Measurements from ENCODE around the gene RARRES2. TPM values are rescaled to one million over a fixed set of nuclear protein-coding genes. Genes with fewer than 3 reads are reported as not detected.
A peak's percentile ranks its signal among the peaks of the same experiment; 100 is the strongest.

The RARRES2 gene
- total RNA-seq, 1 experiment from 2014 or later: 60.9 TPM

DNA sequence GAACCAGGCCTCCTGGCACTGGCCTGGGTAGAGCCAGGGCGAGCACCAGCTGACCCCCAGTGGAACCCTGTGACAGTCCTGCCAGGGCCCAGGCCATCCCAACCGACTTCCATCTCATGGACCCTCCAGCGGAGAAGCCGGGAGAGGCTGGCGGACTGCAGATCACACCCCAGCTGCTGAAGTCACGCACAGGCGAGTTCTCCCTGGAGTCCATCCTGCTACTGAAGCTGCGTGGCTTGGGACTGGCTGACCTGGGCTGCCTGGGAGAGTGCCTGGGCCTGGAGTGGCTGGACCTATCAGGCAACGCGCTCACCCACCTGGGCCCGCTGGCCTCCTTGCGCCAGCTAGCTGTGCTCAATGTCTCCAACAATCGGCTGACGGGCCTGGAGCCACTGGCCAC, 4.7 kb downstream of the RARRES2 start:
- H3K79me1 ChIP-seq (ENCODE audit: insufficient read depth, low read depth, low read length, poor library complexity, severe bottlenecking): no peaks in the 10 kb centered on the region
- peak overlapping the region in 2 of 3 experiments; percentile 91 to 99; a peak in 3 of 7 replicates for H3K27ac Mint-ChIP-seq
- H3K4me1 Mint-ChIP-seq: peaks cover 56 to 65% of the 10 kb centered on the region in 2 experiments
- no peaks in the 10 kb centered on the region for H3K9me3 ChIP-seq (ENCODE audit: control insufficient read depth, low read depth, low read length)
- H4K5ac ChIP-seq (ENCODE audit: insufficient read length, low read depth, low read length): no peak overlapping the region
- H3K4me2 ChIP-seq (ENCODE audit: insufficient read depth, insufficient read length, low read length): no peak overlapping the region
- no peak overlapping the region for H2BK5ac ChIP-seq (ENCODE audit: insufficient read length, low read length)
- H4K8ac ChIP-seq (replicated peaks; ENCODE audit: insufficient read length, low read depth, low read length): no peak overlapping the region
- no peak overlapping the region for H3K9ac ChIP-seq (ENCODE audit: extremely low read depth, insufficient read length, low read length)
- peaks cover 16% of the 10 kb centered on the region for H3K23me2 ChIP-seq (ENCODE audit: insufficient read length, low read depth, low read length, poor library complexity, severe bottlenecking)
- H3K9me3 Mint-ChIP-seq: no peaks in the 10 kb centered on the region
- no peak overlapping the region for H3K27ac ChIP-seq (ENCODE audit: insufficient read length, low read depth, low read length)
- no peak overlapping the region for H2BK20ac ChIP-seq (ENCODE audit: low read depth, low read length, poor library complexity, severe bottlenecking)
- H3K23ac ChIP-seq (ENCODE audit: insufficient read length, low read depth, low read length): no peak overlapping the region
- H3K27me3 ChIP-seq (ENCODE audit: insufficient read depth, low read length): no peaks in the 10 kb centered on the region
- no peak overlapping the region for H2AFZ ChIP-seq (ENCODE audit: low read length)
- no peak overlapping the region for H2BK15ac ChIP-seq (ENCODE audit: low read depth, low read length)
- peaks cover 25 to 36% (median 31%) of the 10 kb centered on the region in 3 experiments for H3K36me3 Mint-ChIP-seq (ENCODE audit: insufficient read depth in 1 of 3, low read depth in 3 of 3)
- TF ChIP-seq, protein P1, sequence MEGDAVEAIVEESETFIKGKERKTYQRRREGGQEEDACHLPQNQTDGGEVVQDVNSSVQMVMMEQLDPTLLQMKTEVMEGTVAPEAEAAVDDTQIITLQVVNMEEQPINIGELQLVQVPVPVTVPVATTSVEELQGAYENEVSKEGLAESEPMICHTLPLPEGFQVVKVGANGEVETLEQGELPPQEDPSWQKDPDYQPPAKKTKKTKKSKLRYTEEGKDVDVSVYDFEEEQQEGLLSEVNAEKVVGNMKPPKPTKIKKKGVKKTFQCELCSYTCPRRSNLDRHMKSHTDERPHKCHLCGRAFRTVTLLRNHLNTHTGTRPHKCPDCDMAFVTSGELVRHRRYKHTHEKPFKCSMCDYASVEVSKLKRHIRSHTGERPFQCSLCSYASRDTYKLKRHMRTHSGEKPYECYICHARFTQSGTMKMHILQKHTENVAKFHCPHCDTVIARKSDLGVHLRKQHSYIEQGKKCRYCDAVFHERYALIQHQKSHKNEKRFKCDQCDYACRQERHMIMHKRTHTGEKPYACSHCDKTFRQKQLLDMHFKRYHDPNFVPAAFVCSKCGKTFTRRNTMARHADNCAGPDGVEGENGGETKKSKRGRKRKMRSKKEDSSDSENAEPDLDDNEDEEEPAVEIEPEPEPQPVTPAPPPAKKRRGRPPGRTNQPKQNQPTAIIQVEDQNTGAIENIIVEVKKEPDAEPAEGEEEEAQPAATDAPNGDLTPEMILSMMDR (conservative IDR thresholded peaks at IDR 0.05): no peak
- H3K4me1 ChIP-seq (ENCODE audit: insufficient read depth, low read length): no peaks in the 10 kb centered on the region; the same call in 1 of the 2 replicates
- H3K14ac ChIP-seq (ENCODE audit: insufficient read depth, low read length): no peak overlapping the region
- no peak overlapping the region for H2BK120ac ChIP-seq (ENCODE audit: low read depth, low read length, poor library complexity, severe bottlenecking)
- no peak overlapping the region for H3K18ac ChIP-seq (ENCODE audit: insufficient read length, low read depth, low read length)
- H3T11ph ChIP-seq (ENCODE audit: low read length): no peak overlapping the region
- no peaks in the 10 kb centered on the region for H3K79me2 ChIP-seq (ENCODE audit: insufficient read depth, low read length)
- H2AK5ac ChIP-seq (ENCODE audit: insufficient read length, low read length): no peak overlapping the region
- peak overlapping the region in 1 of 2 experiments; percentile 21; a peak in 2 of 5 replicates for H3K4me3 Mint-ChIP-seq
- H3K27me3 Mint-ChIP-seq (ENCODE audit: low read depth): peaks cover 54% of the 10 kb centered on the region
- no peaks in the 10 kb centered on the region for H4K20me1 ChIP-seq (ENCODE audit: control insufficient read depth, insufficient read depth, insufficient read length)
- no peak overlapping the region for H3K56ac ChIP-seq (ENCODE audit: insufficient read length, low read depth, low read length)
- no CpG with 5 or more reads among the region's 14 CpGs for WGBS (ENCODE audit: extremely low coverage, insufficient read length, low lambda C conversion rate)
- no peak for DNase-seq
- no peak overlapping the region for H4K91ac ChIP-seq (ENCODE audit: insufficient read length, low read depth, low read length)
- no peak overlapping the region for H2BK12ac ChIP-seq (ENCODE audit: insufficient read length, low read depth, low read length)
- 0 out of 2 replicates have a peak overlapping the region, but pooled peaks have one; percentile 32 for H3K4ac ChIP-seq (ENCODE audit: low read depth, low read length)
